Liver (tissue), 9 donors: Measurements from ENCODE around the gene ASB13. TPM values are rescaled to one million over a fixed set of nuclear protein-coding genes. Genes with fewer than 3 reads are reported as not detected.

Experiments used
- DNase-seq: peaks from one replicate; pipeline ENCODE4 v3.0.0-alpha.2; 2017; ENCODE audit warnings: low spot score
- H3K27ac ChIP-seq, 2 donors: one replicate each; pipeline ENCODE4 v1.7.0; 2013; ENCODE audit warnings: inconsistent platforms in 2 of 2, low read length in 2 of 2, control low read depth in 1 of 2, low read depth in 1 of 2, mild to moderate bottlenecking in 1 of 2
- H3K27me3 ChIP-seq, 4 donors: one replicate each; pipeline versions ENCODE4 v1.6.1 to v1.7.0; 2013; ENCODE audit warnings: low read length in 3 of 4, inconsistent platforms in 1 of 4, mild to moderate bottlenecking in 1 of 4, moderate library complexity in 1 of 4; ENCODE audit not compliant: control insufficient read depth in 4 of 4, insufficient read depth in 4 of 4
- H3K36me3 ChIP-seq, 4 donors: one replicate each; pipeline versions ENCODE4 v1.6.1 to v1.7.0; 2013; ENCODE audit warnings: low read length in 3 of 4, mild to moderate bottlenecking in 3 of 4, low read depth in 1 of 4, moderate library complexity in 1 of 4; ENCODE audit not compliant: control insufficient read depth in 4 of 4, insufficient read depth in 3 of 4
- H3K4me1 ChIP-seq, 4 donors: one replicate each; pipeline versions ENCODE4 v1.6.1 to v1.7.0; 2013; ENCODE audit warnings: low read length in 3 of 4, mild to moderate bottlenecking in 3 of 4, moderate library complexity in 1 of 4; ENCODE audit not compliant: control insufficient read depth in 4 of 4, insufficient read depth in 4 of 4
- H3K4me3 ChIP-seq, 3 donors: one replicate each; pipeline versions ENCODE4 v1.6.1 to v1.7.0; 2013; ENCODE audit warnings: low read length in 3 of 3, control low read depth in 1 of 3, low read depth in 1 of 3, mild to moderate bottlenecking in 1 of 3
- H3K9ac ChIP-seq, 2 donors: one replicate each; pipeline ENCODE4 v1.7.0; 2013; ENCODE audit warnings: low read length in 2 of 2, mild to moderate bottlenecking in 2 of 2, moderate library complexity in 2 of 2, control low read depth in 1 of 2, low read depth in 1 of 2
- H3K9me3 ChIP-seq, 4 donors: one replicate each; pipeline versions ENCODE4 v1.6.1 to v1.7.0; 2013; ENCODE audit warnings: low read length in 3 of 4; ENCODE audit not compliant: control insufficient read depth in 4 of 4
- ATF3 ChIP-seq: IDR thresholded peaks from 2 replicates; pipeline ENCODE4 v1.6.1; 2016; ENCODE audit warnings: antibody characterized with exemption
- CTCF ChIP-seq: fragments of 150-350 bp; IDR thresholded peaks from 2 replicates; pipeline ENCODE4 v1.5.1; 2017; ENCODE audit warnings: improper control_type of control experiment, low read depth, low read length; ENCODE audit not compliant: missing input control
- EGR1 ChIP-seq, 2 donors: IDR thresholded peaks; 2 replicates each; pipeline ENCODE4 v1.6.1; 2016 to 2018; ENCODE audit warnings: antibody characterized with exemption in 2 of 2, low read depth in 2 of 2
- FOXA1 ChIP-seq: IDR thresholded peaks from 2 replicates; pipeline ENCODE4 v1.6.1; 2016; ENCODE audit warnings: antibody characterized with exemption
- FOXA2 ChIP-seq: IDR thresholded peaks from 2 replicates; pipeline ENCODE4 v1.6.1; 2016; ENCODE audit warnings: antibody characterized with exemption
- GABPA ChIP-seq, 2 donors: IDR thresholded peaks in 1 of 2; conservative IDR thresholded peaks in 1 of 2; 2 replicates each; pipeline ENCODE4 v1.6.1; 2016; ENCODE audit warnings: antibody characterized with exemption in 2 of 2, mild to moderate bottlenecking in 1 of 2, moderate library complexity in 1 of 2
- HNF4A ChIP-seq, 2 donors: conservative IDR thresholded peaks; 2 replicates each; pipeline ENCODE4 v1.6.1; 2016; ENCODE audit warnings: antibody characterized with exemption in 2 of 2, mild to moderate bottlenecking in 2 of 2
- HNF4G ChIP-seq: IDR thresholded peaks from 2 replicates; pipeline ENCODE4 v1.6.1; 2016; ENCODE audit warnings: antibody characterized with exemption
- JUND ChIP-seq, 2 donors: IDR thresholded peaks; 2 replicates each; pipeline ENCODE4 v1.6.1; 2016; ENCODE audit warnings: antibody characterized with exemption in 2 of 2
- NR2F2 ChIP-seq: IDR thresholded peaks from 2 replicates; pipeline ENCODE4 v1.6.1; 2016; ENCODE audit warnings: antibody characterized with exemption
- RAD21 ChIP-seq, 2 donors: IDR thresholded peaks; 2 replicates each; pipeline ENCODE4 v1.6.1; 2016; ENCODE audit warnings: antibody characterized with exemption in 2 of 2, mild to moderate bottlenecking in 2 of 2
- RXRA ChIP-seq, 2 donors: IDR thresholded peaks; 2 replicates each; pipeline ENCODE4 v1.6.1; 2017 to 2018; ENCODE audit warnings: antibody characterized with exemption in 2 of 2, mild to moderate bottlenecking in 1 of 2
- SP1 ChIP-seq: IDR thresholded peaks from 2 replicates; pipeline ENCODE4 v1.6.1; 2018; ENCODE audit warnings: antibody characterized with exemption, mild to moderate bottlenecking
- TAF1 ChIP-seq: conservative IDR thresholded peaks from 2 replicates; pipeline ENCODE4 v1.6.1; 2016; ENCODE audit warnings: antibody characterized with exemption, mild to moderate bottlenecking
- YY1 ChIP-seq: IDR thresholded peaks from 2 replicates; pipeline ENCODE4 v1.6.1; 2016; ENCODE audit warnings: antibody characterized with exemption, mild to moderate bottlenecking
- WGBS: extraction: QIAGEN DNeasy Blood & Tissue Kit; methylation state at CpG from one replicate; pipeline ENCODE4 v1.1.7; 2013; 5-methylcytosine and 5-hydroxymethylcytosine counted together
- polyA plus RNA-seq, 2 donors: library from polyadenylated mRNA; stranded (reverse) in 1 of 2; unstranded in 1 of 2; fragments of 200-250 nt in 1 of 2; fragments of >200 nt in 1 of 2; fragmentation: Nextera tagmentation in 1 of 2; extraction: Ambion mirVana in 1 of 2; gene quantifications; one replicate each; pipeline versions ENCODE4 v1.2.1 to v1.2.3, GENCODE V29; 2013 to 2015
- total RNA-seq, 2 donors: library from RNA; depleted of rRNA; stranded (reverse); fragments of >200 nt; gene quantifications; one replicate each; pipeline ENCODE4 v1.2.3, GENCODE V29; 2014
- TF ChIP-seq, protein P1 (sequence below): IDR thresholded peaks from 2 replicates; pipeline ENCODE4 v1.6.1; 2016; ENCODE audit warnings: antibody characterized with exemption
- TF ChIP-seq, protein P2 (sequence below): IDR thresholded peaks from 2 replicates; pipeline ENCODE4 v1.6.1; 2016; ENCODE audit warnings: antibody characterized with exemption
- TF ChIP-seq, protein P3 (sequence below): IDR thresholded peaks from 2 replicates; pipeline ENCODE4 v1.6.1; 2016; ENCODE audit warnings: antibody characterized with exemption, mild to moderate bottlenecking
- donor health status: healthy.
- donor health status: healthy.
- donor health status: healthy.
- donor health status: healthy.
- donor health status: healthy.

ASB13 gene
- total and polyA plus RNA-seq, 4 donors = 8.5 to 48.3 (median 42.5) TPM

GRCh38 chr10:5613481-5614154 is 52.8 kb downstream of the ASB13 start:
- no peaks in the 10 kb centered on the region for H3K36me3 ChIP-seq
- H3K9me3 ChIP-seq = no peaks in the 10 kb centered on the region
- H3K9ac ChIP-seq = no peak overlapping the region
- no peak overlapping the region for H3K4me3 ChIP-seq
- DNase-seq = no peak
- no peak for TF ChIP-seq ATF3
- no peak for TF ChIP-seq EGR1 (IDR thresholded peaks at IDR 0.05; ENCODE audit: low read depth in 2 of 2)
- TF ChIP-seq SP1 = no peak
- TF ChIP-seq GABPA (IDR thresholded peaks at IDR 0.05 in 1 of 2, conservative IDR thresholded peaks at IDR 0.05 in 1 of 2) = no peak
- H3K27ac ChIP-seq = peak overlapping the region; percentile 14 to 69
- 85% methylated on average over 13 of the region's 13 CpGs for WGBS
- H3K4me1 ChIP-seq = peaks cover 5 to 26% (median 16%) of the 10 kb centered on the region in 4 donors
- no peaks in the 10 kb centered on the region for H3K27me3 ChIP-seq

DNA sequence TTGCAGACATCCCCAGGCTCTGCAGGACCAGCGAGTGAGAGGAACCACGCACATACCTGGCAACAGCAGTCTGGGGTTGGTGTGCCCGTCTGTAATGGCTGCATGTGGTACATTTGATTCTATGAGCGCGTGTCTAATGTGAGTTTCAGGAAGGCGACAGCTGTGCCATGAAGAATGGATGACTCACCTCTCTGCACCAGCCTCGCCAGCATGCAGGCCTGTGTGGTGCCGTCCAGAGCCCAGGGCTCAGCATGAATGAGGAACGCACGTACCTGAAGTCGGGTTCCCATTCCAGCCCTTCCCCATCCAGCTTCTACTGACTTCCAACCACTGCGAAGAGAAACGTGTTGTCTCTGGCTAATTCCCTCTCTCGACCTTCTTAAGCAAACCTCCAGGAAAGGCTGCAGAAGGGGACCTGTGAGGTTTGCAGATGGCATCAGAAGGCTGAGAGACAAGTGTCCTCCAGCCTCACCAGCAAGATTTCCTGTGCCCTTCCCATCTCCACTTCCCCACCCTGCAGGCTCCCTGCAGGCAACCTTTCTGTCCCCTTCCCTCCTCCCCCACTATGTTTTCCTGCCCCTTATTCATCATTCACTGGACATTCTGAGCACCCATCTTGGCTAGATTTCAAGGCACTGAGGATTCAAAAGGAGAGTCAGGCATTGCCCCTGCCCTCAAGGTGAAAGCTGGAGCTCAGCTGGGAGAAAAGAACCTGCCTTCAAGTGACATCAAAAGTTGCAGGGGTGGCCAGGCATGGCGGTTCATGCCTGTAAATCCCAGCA is 54.3 kb downstream of the ASB13 start:
- Histone ChIP-seq H3K4me1 (peaks cover 5 to 30% (median 16%) of the 10 kb centered on the region in 4 donors), H3K9ac (no peak overlapping the region), H3K36me3 (no peaks in the 10 kb centered on the region), H3K27ac (no peak overlapping the region), H3K4me3 (no peak overlapping the region), H3K27me3 (no peaks in the 10 kb centered on the region), H3K9me3 (no peaks in the 10 kb centered on the region)
- TF ChIP-seq EGR1 (IDR thresholded peaks at IDR 0.05; ENCODE audit: low read depth in 2 of 2) (no peak), HNF4A (conservative IDR thresholded peaks at IDR 0.05) (no peak), FOXA2 (no peak), YY1 (no peak), HNF4G (no peak), CTCF (no peak), TAF1 (no peak), SP1 (no peak), FOXA1 (no peak), JUND (IDR thresholded peaks at IDR 0.05) (no peak), NR2F2 (no peak), ATF3 (no peak), GABPA (IDR thresholded peaks at IDR 0.05 in 1 of 2, conservative IDR thresholded peaks at IDR 0.05 in 1 of 2) (no peak), RAD21 (IDR thresholded peaks at IDR 0.05) (no peak), RXRA (IDR thresholded peaks at IDR 0.05) (no peak)
- TF ChIP-seq, protein P1, sequence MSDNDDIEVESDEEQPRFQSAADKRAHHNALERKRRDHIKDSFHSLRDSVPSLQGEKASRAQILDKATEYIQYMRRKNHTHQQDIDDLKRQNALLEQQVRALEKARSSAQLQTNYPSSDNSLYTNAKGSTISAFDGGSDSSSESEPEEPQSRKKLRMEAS = no peak
- TF ChIP-seq, protein P2, sequence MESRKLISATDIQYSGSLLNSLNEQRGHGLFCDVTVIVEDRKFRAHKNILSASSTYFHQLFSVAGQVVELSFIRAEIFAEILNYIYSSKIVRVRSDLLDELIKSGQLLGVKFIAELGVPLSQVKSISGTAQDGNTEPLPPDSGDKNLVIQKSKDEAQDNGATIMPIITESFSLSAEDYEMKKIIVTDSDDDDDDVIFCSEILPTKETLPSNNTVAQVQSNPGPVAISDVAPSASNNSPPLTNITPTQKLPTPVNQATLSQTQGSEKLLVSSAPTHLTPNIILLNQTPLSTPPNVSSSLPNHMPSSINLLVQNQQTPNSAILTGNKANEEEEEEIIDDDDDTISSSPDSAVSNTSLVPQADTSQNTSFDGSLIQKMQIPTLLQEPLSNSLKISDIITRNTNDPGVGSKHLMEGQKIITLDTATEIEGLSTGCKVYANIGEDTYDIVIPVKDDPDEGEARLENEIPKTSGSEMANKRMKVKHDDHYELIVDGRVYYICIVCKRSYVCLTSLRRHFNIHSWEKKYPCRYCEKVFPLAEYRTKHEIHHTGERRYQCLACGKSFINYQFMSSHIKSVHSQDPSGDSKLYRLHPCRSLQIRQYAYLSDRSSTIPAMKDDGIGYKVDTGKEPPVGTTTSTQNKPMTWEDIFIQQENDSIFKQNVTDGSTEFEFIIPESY = no peak
- TF ChIP-seq, protein P3, sequence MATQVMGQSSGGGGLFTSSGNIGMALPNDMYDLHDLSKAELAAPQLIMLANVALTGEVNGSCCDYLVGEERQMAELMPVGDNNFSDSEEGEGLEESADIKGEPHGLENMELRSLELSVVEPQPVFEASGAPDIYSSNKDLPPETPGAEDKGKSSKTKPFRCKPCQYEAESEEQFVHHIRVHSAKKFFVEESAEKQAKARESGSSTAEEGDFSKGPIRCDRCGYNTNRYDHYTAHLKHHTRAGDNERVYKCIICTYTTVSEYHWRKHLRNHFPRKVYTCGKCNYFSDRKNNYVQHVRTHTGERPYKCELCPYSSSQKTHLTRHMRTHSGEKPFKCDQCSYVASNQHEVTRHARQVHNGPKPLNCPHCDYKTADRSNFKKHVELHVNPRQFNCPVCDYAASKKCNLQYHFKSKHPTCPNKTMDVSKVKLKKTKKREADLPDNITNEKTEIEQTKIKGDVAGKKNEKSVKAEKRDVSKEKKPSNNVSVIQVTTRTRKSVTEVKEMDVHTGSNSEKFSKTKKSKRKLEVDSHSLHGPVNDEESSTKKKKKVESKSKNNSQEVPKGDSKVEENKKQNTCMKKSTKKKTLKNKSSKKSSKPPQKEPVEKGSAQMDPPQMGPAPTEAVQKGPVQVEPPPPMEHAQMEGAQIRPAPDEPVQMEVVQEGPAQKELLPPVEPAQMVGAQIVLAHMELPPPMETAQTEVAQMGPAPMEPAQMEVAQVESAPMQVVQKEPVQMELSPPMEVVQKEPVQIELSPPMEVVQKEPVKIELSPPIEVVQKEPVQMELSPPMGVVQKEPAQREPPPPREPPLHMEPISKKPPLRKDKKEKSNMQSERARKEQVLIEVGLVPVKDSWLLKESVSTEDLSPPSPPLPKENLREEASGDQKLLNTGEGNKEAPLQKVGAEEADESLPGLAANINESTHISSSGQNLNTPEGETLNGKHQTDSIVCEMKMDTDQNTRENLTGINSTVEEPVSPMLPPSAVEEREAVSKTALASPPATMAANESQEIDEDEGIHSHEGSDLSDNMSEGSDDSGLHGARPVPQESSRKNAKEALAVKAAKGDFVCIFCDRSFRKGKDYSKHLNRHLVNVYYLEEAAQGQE = no peak
- no peak for DNase-seq
- 97% methylated on average over 15 of the region's 15 CpGs for WGBS
